Sigmoid colon (tissue), 4 donors: ENCODE measurements around the gene CACNA2D3.

Experiments
- CTCF ChIP-seq, 4 experiments: fragments of 450-650 bp in 3 of 4; fragments of 200-600 bp in 1 of 4; IDR thresholded peaks; one replicate each; pipeline ENCODE4 v1.5.1; 2016 to 2019; ENCODE audit warnings: antibody characterized with exemption in 4 of 4, mild to moderate bottlenecking in 3 of 4, moderate library complexity in 2 of 4
- POLR2A ChIP-seq, 2 donors: fragments of 450-650 bp; IDR thresholded peaks; one replicate each; pipeline ENCODE4 v1.6.1; 2016; ENCODE audit warnings: antibody characterized with exemption in 2 of 2, mild to moderate bottlenecking in 2 of 2, moderate library complexity in 2 of 2
- POLR2AphosphoS5 ChIP-seq, 4 donors: sonication (generic); formaldehyde crosslinking; IDR thresholded peaks; one replicate each; pipeline ENCODE4 v1.6.1; 2017; ENCODE audit warnings: antibody characterized with exemption in 4 of 4

GRCh38 chr3:54877730-54878129, 755.4 kb downstream of the CACNA2D3 start:
- TF ChIP-seq POLR2A (IDR thresholded peaks at IDR 0.05) (no peak), POLR2AphosphoS5 (IDR thresholded peaks at IDR 0.05) (no peak), CTCF (IDR thresholded peaks at IDR 0.05) (no peak)
